Esophagus muscularis mucosa (tissue), 4 donors: ENCODE measurements around the gene TGFBR3. TPM values are rescaled to one million over a fixed set of nuclear protein-coding genes. Genes with fewer than 3 reads are reported as not detected.

Source experiments
- DNase-seq: peaks from one replicate; pipeline ENCODE4 v3.0.0-alpha.2; 2017; ENCODE audit errors: extremely low spot score
- H3K27ac ChIP-seq, 4 donors: fragments of 200-600 bp; sonication (generic); replicated peaks in 1 of 4; 1 replicate in 3 of 4; 2 replicates in 1 of 4; pipeline ENCODE4 v1.5.1; 2016 to 2019; ENCODE audit warnings: mild to moderate bottlenecking in 1 of 4
- H3K27me3 ChIP-seq, 4 donors: fragments of 200-600 bp; sonication (generic); one replicate each; pipeline versions ENCODE4 v1.5.1 to v1.6.0; 2016 to 2019
- H3K36me3 ChIP-seq, 4 donors: fragments of 200-600 bp; sonication (generic); one replicate each; pipeline ENCODE4 v1.5.1; 2016 to 2019
- H3K4me1 ChIP-seq, 4 donors: fragments of 200-600 bp; sonication (generic); one replicate each; pipeline ENCODE4 v1.5.1; 2016 to 2019
- H3K4me3 ChIP-seq, 4 donors: fragments of 200-600 bp; sonication (generic); 1 replicate in 2 of 4; 2 replicates in 2 of 4; pipeline ENCODE4 v1.5.1; 2016 to 2019; ENCODE audit warnings: mild to moderate bottlenecking in 4 of 4, moderate library complexity in 1 of 4
- H3K9me3 ChIP-seq, 4 donors: fragments of 200-600 bp; sonication (generic); 1 replicate in 3 of 4; 2 replicates in 1 of 4; pipeline ENCODE4 v1.5.1; 2016 to 2019
- EP300 ChIP-seq: sonication (generic); formaldehyde crosslinking; IDR thresholded peaks from one replicate; pipeline ENCODE4 v1.6.1; 2017; ENCODE audit warnings: antibody characterized with exemption
- POLR2A ChIP-seq: fragments of 450-650 bp; IDR thresholded peaks from one replicate; pipeline ENCODE4 v1.6.1; 2017; ENCODE audit warnings: antibody characterized with exemption, moderate library complexity, mild to moderate bottlenecking, low read depth
- POLR2AphosphoS5 ChIP-seq, 2 donors: sonication (generic); formaldehyde crosslinking; IDR thresholded peaks; one replicate each; pipeline ENCODE4 v1.6.1; 2017; ENCODE audit warnings: antibody characterized with exemption in 2 of 2
- WGBS: methylation state at CpG from one replicate; pipeline ENCODE4 v1.1.5; 2018; 5-methylcytosine and 5-hydroxymethylcytosine counted together
- intact Hi-C: fragments of 100-400 bp; cut with DNase I; formaldehyde crosslinking; loops from one replicate; pipeline ENCODE4 v1.15.1; 2023
- total RNA-seq, 4 donors: library from RNA; depleted of rRNA; stranded (reverse); fragments of >200 nt; gene quantifications; one replicate each; pipeline versions ENCODE4 v1.1.0 to v1.2.1, GENCODE V29; 2016
- TF ChIP-seq, protein P1 (sequence below), 3 experiments: fragments of 200-600 bp in 2 of 3; fragments of 450-650 bp in 1 of 3; sonication (generic) in 2 of 3; IDR thresholded peaks; one replicate each; pipeline ENCODE4 v1.5.1; 2017 to 2019; ENCODE audit warnings: antibody characterized with exemption in 3 of 3, mild to moderate bottlenecking in 2 of 3, moderate library complexity in 1 of 3

The TGFBR3 gene
- total RNA-seq, 4 donors from 2014 or later = 176 to 262 (median 188) TPM

DNA sequence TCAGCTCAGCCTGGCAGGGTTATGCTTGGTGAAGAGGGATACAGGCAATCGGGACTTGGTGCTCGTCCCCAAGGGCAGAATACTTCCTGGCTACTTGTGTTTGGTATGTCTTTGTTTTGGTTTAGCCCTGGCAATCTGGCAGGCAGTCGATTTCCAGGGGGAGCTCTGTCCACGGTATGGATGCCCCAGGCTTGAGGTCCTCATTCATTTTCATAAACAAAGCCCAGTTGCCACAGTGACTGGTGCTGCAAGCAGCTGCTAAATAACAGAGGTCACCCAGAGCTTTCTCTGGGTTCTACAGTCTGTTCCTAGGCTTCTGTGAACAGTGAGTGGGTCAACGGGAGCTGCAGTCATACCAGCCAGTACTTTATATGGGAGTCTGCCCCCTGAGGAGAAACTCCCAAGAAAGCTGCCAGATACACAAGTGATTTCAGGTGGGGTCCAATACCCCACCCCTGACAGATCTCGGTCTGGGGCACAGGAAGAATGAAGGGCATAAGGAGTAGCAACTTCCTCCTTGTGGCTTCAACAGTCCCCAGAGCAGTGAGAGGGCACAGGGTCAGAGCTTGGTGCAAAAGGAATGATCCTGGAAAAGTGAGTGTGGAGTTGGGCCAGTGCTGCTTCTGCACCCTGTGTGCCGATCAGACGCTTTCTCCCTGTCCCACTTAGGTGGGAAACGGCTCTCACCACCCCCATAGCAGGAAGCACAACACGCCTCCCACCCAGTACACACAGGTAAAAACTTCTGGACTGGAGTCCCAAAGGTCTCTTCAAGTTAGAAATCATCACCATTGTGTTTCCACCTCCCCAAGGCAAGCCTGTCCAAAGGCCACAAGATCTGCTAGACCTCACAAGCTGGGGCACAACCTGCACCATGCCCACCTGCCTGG is 55.5 kb downstream of the TGFBR3 start:
- H3K36me3 ChIP-seq = no peaks in the 10 kb centered on the region
- no peaks in the 10 kb centered on the region for H3K27me3 ChIP-seq
- peak overlapping the region in 3 of 4 donors; percentile 7 to 22 (median 18) for H3K4me3 ChIP-seq
- intact Hi-C loops = no loop called here
- 35% methylated on average over 9 of the region's 10 CpGs for WGBS
- no peaks in the 10 kb centered on the region for H3K9me3 ChIP-seq
- DNase-seq = no peak
- H3K4me1 ChIP-seq = peaks cover 53 to 95% (median 87%) of the 10 kb centered on the region in 4 donors
- TF ChIP-seq, protein P1, sequence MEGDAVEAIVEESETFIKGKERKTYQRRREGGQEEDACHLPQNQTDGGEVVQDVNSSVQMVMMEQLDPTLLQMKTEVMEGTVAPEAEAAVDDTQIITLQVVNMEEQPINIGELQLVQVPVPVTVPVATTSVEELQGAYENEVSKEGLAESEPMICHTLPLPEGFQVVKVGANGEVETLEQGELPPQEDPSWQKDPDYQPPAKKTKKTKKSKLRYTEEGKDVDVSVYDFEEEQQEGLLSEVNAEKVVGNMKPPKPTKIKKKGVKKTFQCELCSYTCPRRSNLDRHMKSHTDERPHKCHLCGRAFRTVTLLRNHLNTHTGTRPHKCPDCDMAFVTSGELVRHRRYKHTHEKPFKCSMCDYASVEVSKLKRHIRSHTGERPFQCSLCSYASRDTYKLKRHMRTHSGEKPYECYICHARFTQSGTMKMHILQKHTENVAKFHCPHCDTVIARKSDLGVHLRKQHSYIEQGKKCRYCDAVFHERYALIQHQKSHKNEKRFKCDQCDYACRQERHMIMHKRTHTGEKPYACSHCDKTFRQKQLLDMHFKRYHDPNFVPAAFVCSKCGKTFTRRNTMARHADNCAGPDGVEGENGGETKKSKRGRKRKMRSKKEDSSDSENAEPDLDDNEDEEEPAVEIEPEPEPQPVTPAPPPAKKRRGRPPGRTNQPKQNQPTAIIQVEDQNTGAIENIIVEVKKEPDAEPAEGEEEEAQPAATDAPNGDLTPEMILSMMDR (IDR thresholded peaks at IDR 0.05) = peak; percentile 21 to 55 (median 52)
- TF ChIP-seq POLR2AphosphoS5 (IDR thresholded peaks at IDR 0.05) (peak; percentile 60 to 76), EP300 (no peak)
- peak overlapping the region; percentile 80 to 83 (median 82) for H3K27ac ChIP-seq

DNA sequence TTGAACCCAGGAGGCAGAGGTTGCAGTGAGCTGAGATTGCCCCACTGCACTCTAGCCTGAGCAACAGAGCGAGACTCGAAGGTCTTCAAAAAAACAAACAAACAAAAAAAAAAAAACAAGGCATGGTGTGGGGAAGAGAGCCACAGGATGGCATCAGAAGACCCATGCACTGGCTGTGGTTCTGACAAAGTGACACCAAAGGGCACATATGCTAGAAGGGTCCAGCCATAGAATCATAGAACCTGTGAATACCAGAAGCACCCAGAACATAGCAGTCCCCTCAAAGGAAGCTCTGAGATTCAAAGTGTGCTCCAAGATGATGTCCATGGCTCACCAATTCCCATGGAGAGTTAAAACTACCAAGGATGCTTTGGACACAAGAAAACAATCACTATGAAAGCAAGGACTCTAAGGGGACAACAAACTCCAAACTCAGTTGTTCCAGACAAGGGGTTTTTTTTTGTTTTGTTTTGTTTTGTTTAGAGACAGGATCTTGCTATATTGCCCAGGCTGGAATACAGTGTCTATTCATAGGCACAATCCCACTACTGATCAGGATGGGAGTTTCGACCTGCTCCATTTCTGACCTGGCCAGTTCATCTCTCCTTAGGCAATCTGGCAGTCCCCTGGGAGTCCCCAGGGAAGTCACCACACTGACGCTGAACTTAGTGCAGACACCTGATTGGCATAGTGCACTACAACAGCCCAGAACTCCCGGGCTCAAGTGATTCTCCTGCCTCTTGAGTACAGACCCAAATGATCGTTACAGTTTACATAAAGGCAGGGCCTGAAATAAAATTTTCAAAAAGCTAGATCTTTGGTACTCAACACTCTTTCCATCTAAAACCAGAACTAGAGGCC is 56.4 kb downstream of the TGFBR3 start:
- Histone ChIP-seq H3K9me3 (no peaks in the 10 kb centered on the region), H3K4me1 (peaks cover 53 to 86% (median 78%) of the 10 kb centered on the region in 4 donors), H3K4me3 (peak overlapping the region in 1 of 4 donors; percentile 3), H3K36me3 (no peaks in the 10 kb centered on the region), H3K27ac (peak overlapping the region; percentile 80 to 83 (median 82)), H3K27me3 (no peaks in the 10 kb centered on the region)
- no peak for DNase-seq
- intact Hi-C loops = loop anchor here (5.0 kb wide), 1 partner anchor 92 kb away; no protein-coding TSS in a partner anchor
- no peak for TF ChIP-seq POLR2A
- TF ChIP-seq EP300 = no peak
- TF ChIP-seq, protein P1 (IDR thresholded peaks at IDR 0.05) = no peak
- WGBS = 70% methylated on average over 6 of the region's 6 CpGs

DNA sequence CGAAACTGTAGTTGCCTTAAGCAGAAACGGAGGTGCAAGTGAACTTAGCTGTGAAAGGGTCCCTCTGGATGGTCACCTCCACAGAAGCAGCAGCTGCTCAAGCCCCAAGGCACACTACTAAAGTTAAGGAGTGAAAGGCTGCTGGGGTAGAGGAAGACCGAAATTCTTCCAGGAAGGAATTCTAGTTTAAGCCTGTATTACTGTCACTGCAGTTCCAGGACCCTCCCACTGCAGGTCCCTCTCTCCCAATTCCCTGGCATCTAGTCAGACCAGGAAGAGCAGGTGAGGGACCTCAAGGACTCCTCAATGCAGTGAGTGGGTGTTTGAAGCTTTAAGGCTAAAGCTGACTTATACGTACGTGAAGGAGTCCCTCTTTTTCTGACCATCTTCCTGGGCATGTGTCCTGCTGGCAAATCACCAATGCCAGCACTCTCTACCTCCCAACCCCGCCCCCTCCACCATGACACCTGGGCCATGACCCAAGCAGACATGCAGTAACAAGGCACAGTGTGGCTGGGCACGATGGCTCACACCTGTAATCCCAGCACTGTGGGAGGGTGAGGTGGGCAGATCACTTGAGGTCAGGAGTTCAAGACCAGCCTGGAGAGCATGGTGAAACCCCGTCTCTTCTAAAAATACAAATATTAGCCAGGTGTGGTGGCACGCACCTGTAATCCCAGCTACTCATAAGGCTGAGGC is 57.2 kb downstream of the TGFBR3 start:
- 78% methylated on average over 7 of the region's 9 CpGs for WGBS
- H3K36me3 ChIP-seq = no peaks in the 10 kb centered on the region
- intact Hi-C loops = loop anchor here (5.0 kb wide), 1 partner anchor 91 kb away; no protein-coding TSS in a partner anchor
- H3K9me3 ChIP-seq = no peaks in the 10 kb centered on the region
- no peak for DNase-seq
- H3K27me3 ChIP-seq = no peaks in the 10 kb centered on the region
- no peak overlapping the region for H3K4me3 ChIP-seq
- no peak for TF ChIP-seq POLR2A
- TF ChIP-seq EP300 = no peak
- H3K4me1 ChIP-seq = peaks cover 53 to 83% (median 71%) of the 10 kb centered on the region in 4 donors
- peak overlapping the region; percentile 80 to 83 (median 82) for H3K27ac ChIP-seq

DNA sequence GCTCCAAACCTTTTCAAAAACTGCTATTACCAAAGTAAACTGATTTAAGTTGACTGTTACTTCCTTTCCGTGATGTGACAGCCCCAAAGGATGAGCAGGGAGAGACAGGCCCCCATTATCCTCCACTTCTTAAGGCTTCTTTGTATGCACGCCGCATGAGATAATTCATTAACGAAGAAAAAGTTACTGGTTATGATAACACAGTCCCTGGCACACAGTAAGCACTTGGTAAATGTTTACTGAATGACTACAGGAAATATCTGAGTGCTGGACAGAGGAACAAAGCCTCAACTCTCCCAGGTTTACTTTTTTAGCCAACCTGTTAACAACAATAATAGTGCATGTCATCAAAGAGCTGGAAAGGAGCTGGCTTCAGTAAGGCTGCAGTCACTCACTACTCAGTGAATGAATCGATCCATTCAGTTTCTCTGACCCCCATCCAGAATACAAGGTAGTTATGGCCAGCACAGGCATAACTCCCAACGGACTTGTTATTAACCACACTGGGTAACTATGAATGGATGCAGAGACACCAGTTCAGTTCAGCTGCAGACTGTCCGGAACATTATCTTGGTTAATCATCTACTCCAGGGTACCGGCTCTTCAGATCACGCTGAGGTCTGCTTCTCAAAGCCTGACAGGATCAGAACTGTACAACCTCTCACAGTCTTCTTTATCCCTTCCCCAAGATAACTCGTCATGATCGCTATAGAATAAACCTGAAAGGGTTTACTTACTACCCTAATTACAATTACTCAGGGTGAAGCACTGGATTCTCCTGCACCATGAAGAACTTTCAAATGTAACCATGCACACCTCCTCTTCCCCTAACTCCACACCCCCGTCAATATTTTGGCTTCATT is 58.3 kb downstream of the TGFBR3 start:
- H3K9me3 ChIP-seq = no peaks in the 10 kb centered on the region
- peak overlapping the region; percentile 80 to 83 (median 82) for H3K27ac ChIP-seq
- intact Hi-C loops = loop anchor here (5.0 kb wide), 1 partner anchor 90 kb away; no protein-coding TSS in a partner anchor
- TF ChIP-seq POLR2AphosphoS5 (IDR thresholded peaks at IDR 0.05) = no peak
- TF ChIP-seq POLR2A = no peak
- TF ChIP-seq, protein P1 (IDR thresholded peaks at IDR 0.05) = no peak
- no peak for TF ChIP-seq EP300
- WGBS = 55% methylated on average over 8 of the region's 12 CpGs
- H3K27me3 ChIP-seq = no peaks in the 10 kb centered on the region
- no peaks in the 10 kb centered on the region for H3K36me3 ChIP-seq
- H3K4me3 ChIP-seq = no peak overlapping the region
- peaks cover 53 to 85% (median 76%) of the 10 kb centered on the region in 4 donors for H3K4me1 ChIP-seq
- no peak for DNase-seq
